ENCODE measurements around the gene THAP11. TPM values are rescaled to one million over a fixed set of nuclear protein-coding genes. Genes with fewer than 3 reads are reported as not detected.

THAP11 gene
- total and polyA plus RNA-seq, 4 donors = 9.6 to 31.1 (median 24.6) TPM

GRCh38 chr16:67828651-67829050, 13.5 kb upstream of the THAP11 start:
- ATAC-seq (ENCODE audit: insufficient read depth, low FRiP score) (no peak), DNase-seq (no peak)
- Histone ChIP-seq H3K9ac (ENCODE audit: insufficient read depth in 1 of 2, low read length in 2 of 2) (no peak overlapping the region), H3K4me3 (no peak overlapping the region), H3K9me3 (ENCODE audit: control insufficient read depth in 4 of 4, insufficient read depth in 3 of 4, low read length in 3 of 4) (no peaks in the 10 kb centered on the region), H3K4me1 (ENCODE audit: control insufficient read depth in 5 of 5, insufficient read depth in 5 of 5, low read length in 5 of 5) (peaks cover 0 to 12% (median 4%) of the 10 kb centered on the region in 5 donors), H3K27me3 (ENCODE audit: control insufficient read depth in 3 of 3, insufficient read depth in 3 of 3, low read length in 2 of 3) (no peaks in the 10 kb centered on the region), H3K36me3 (ENCODE audit: control insufficient read depth in 4 of 4, insufficient read depth in 4 of 4, low read length in 4 of 4) (peaks cover 13 to 46% (median 24%) of the 10 kb centered on the region in 4 donors), H3K27ac (ENCODE audit: low read depth in 1 of 2, low read length in 1 of 2) (no peak overlapping the region)
- TF ChIP-seq, protein P1, sequence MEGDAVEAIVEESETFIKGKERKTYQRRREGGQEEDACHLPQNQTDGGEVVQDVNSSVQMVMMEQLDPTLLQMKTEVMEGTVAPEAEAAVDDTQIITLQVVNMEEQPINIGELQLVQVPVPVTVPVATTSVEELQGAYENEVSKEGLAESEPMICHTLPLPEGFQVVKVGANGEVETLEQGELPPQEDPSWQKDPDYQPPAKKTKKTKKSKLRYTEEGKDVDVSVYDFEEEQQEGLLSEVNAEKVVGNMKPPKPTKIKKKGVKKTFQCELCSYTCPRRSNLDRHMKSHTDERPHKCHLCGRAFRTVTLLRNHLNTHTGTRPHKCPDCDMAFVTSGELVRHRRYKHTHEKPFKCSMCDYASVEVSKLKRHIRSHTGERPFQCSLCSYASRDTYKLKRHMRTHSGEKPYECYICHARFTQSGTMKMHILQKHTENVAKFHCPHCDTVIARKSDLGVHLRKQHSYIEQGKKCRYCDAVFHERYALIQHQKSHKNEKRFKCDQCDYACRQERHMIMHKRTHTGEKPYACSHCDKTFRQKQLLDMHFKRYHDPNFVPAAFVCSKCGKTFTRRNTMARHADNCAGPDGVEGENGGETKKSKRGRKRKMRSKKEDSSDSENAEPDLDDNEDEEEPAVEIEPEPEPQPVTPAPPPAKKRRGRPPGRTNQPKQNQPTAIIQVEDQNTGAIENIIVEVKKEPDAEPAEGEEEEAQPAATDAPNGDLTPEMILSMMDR (IDR thresholded peaks at IDR 0.05; ENCODE audit: control extremely low read depth, extremely low read depth) = no peak
- WGBS, 2 donors = 95 to 97% methylated on average over 4 of the region's 4 CpGs

GRCh38 chr16:67833030-67833414, 9.1 kb upstream of the THAP11 start:
- H3K27me3 ChIP-seq (ENCODE audit: control insufficient read depth in 3 of 3, insufficient read depth in 3 of 3, low read length in 2 of 3) = no peaks in the 10 kb centered on the region
- TF ChIP-seq, protein P1 (IDR thresholded peaks at IDR 0.05; ENCODE audit: control extremely low read depth, extremely low read depth) = no peak
- H3K4me3 ChIP-seq = peak overlapping the region; percentile 95
- H3K4me1 ChIP-seq (ENCODE audit: control insufficient read depth in 5 of 5, insufficient read depth in 5 of 5, low read length in 5 of 5) = peaks cover 0 to 18% (median 4%) of the 10 kb centered on the region in 5 donors
- peaks cover 13 to 36% (median 24%) of the 10 kb centered on the region in 4 donors for H3K36me3 ChIP-seq (ENCODE audit: control insufficient read depth in 4 of 4, insufficient read depth in 4 of 4, low read length in 4 of 4)
- ATAC-seq (ENCODE audit: insufficient read depth, low FRiP score) (peak; percentile 44), DNase-seq (no peak)
- no peaks in the 10 kb centered on the region for H3K9me3 ChIP-seq (ENCODE audit: control insufficient read depth in 4 of 4, insufficient read depth in 3 of 4, low read length in 3 of 4)
- 1 to 3% methylated on average over 3 of the region's 3 CpGs for WGBS, 2 donors
- peak overlapping the region; percentile 76 to 85 for H3K9ac ChIP-seq (ENCODE audit: insufficient read depth in 1 of 2, low read length in 2 of 2)
- H3K27ac ChIP-seq (ENCODE audit: low read depth in 1 of 2, low read length in 1 of 2) = peak overlapping the region in 1 of 2 donors; percentile 77

DNA sequence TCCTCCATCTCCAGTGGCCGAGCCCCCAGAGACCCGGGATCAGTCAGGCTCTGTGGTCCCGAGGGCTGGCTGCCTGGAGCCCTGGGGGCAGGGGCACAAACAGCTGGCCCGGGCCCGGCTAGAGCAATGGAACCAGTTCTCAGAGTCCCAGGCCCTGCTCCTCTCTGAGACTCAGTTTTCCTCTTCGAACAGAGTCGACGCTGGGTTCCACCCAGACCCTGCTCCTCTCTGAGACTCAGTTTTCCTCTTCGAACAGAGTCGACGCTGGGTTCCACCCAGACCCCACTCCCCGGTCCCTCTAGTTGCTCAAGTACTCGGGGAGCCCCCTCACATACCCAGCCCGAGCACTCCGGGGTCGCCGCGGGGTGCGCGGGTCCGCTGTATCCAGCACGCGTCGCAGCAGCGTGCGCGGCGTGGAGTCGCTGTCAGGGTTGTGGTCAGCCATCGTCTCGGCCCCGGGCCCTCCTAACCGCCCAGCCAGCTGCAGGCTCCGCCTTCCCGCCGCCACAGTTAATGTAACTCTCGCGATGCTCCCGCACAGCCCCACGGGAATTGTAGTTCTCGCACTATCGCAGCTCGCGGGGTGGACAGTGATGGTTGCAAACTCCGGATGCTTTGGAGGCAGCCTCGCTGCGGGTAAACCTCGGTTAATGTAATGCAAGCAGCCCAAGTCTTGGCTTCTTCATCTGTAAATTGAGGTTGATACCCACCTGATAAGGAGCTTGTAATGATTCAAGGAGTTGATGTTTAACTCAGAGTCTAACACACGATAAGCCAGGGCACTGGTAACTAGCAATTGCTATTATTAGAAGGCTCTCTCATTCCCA, 8.5 kb upstream of the THAP11 start:
- TF ChIP-seq, protein P1 (IDR thresholded peaks at IDR 0.05; ENCODE audit: control extremely low read depth, extremely low read depth) = no peak
- peak; percentile 99 for ATAC-seq (ENCODE audit: insufficient read depth, low FRiP score)
- Histone ChIP-seq H3K4me3 (peak overlapping the region; percentile 95), H3K9ac (ENCODE audit: insufficient read depth in 1 of 2, low read length in 2 of 2) (peak overlapping the region; percentile 76 to 85), H3K27me3 (ENCODE audit: control insufficient read depth in 3 of 3, insufficient read depth in 3 of 3, low read length in 2 of 3) (no peaks in the 10 kb centered on the region), H3K36me3 (ENCODE audit: control insufficient read depth in 4 of 4, insufficient read depth in 4 of 4, low read length in 4 of 4) (peaks cover 13 to 32% (median 22%) of the 10 kb centered on the region in 4 donors), H3K9me3 (ENCODE audit: control insufficient read depth in 4 of 4, insufficient read depth in 3 of 4, low read length in 3 of 4) (no peaks in the 10 kb centered on the region), H3K27ac (ENCODE audit: low read depth in 1 of 2, low read length in 1 of 2) (peak overlapping the region; percentile 24 to 77), H3K4me1 (ENCODE audit: control insufficient read depth in 5 of 5, insufficient read depth in 5 of 5, low read length in 5 of 5) (peaks cover 0 to 18% (median 4%) of the 10 kb centered on the region in 5 donors)
- DNase-seq = peak; percentile 94 to 95 (median 95)
- WGBS, 2 donors = 0 to 1% methylated on average over 49 of the region's 49 CpGs

Measured in lung (tissue), 12 donors.